22Rv1 (cell line): ENCODE data around the gene CDKAL1.
"Not testable (repeated sequence)": the region's sequence is repeated elsewhere in the genome, so short reads cannot be mapped to it uniquely, and the experiment has no call there.

Source experiments
- H3K27ac ChIP-seq: fragments of 450-650 bp; 2 replicates; pipeline ENCODE4 v1.5.1; 2017
- CTCF ChIP-seq: fragments of 450-650 bp; IDR thresholded peaks from 2 replicates; pipeline ENCODE4 v1.5.1; 2017; ENCODE audit warnings: mild to moderate bottlenecking
- ZFX ChIP-seq: fragments of 450-650 bp; IDR thresholded peaks from 2 replicates; pipeline ENCODE4 v1.6.1; 2017; ENCODE audit warnings: antibody characterized with exemption, borderline replicate concordance

CDKAL1 gene

DNA sequence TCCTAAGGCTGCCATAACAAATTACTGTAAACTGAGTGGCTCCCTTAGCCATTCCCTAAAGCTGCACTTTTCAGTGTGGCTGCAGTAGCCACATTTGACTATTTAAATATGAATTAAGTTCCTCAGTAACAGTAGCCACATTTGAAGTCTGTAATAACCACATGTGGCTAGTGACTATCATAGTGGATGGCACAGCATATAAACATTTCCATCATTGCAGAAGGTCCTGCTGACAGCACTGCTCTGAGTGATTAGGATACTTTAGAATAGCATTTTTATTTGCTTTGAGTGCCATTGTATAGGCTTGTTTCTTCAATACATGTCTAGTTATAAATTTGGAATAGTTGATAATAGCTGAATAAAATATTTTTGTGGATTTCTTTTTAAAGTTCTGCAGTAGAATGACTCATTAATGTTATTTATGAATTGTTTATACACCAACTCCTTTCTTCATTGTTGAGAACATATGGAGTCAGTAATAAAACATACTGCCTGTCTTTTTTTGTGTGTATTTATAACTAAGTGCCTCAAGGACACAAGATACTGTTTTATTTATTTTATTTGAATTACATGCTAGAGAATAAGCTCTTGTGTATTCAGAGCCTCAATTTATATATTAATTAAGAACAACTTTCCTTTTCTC is 217.2 kb downstream of the CDKAL1 start:
- TF ChIP-seq CTCF = no peak
- no peak for TF ChIP-seq ZFX
- no peak overlapping the region for H3K27ac ChIP-seq

DNA sequence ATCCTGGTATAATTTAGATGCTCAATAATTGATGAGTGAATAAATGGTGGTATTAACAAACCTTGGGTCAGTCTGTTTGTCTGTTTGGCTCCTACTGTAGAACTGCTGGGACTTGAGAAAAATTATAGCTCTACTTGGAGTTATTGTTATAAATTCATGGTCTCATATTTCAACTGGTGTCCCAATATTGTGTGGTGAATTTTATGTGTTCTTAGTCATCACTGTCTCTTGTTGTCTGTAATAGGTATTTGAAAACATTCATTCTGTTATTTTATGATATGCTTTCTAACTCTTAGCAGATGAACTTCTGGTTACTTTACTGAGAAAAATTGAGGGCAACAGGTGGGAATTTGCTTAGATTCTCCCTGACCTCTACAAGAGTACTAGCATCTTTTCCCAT is 221.4 kb downstream of the CDKAL1 start:
- TF ChIP-seq ZFX (no peak), CTCF (no peak)
- no peak overlapping the region for H3K27ac ChIP-seq

- not testable (repeated sequence) for H3K27ac ChIP-seq
These were observed 222.4 kb downstream of the CDKAL1 start for GRCh38 chr6:20756584-20757147.

- TF ChIP-seq CTCF (no peak), ZFX (no peak)
- H3K27ac ChIP-seq = no peak overlapping the region
These were observed 223.5 kb downstream of the CDKAL1 start for GRCh38 chr6:20757761-20758160.

GRCh38 chr6:20763296-20763695 is 229.0 kb downstream of the CDKAL1 start:
- no peak overlapping the region for H3K27ac ChIP-seq
- TF ChIP-seq CTCF (no peak), ZFX (no peak)

GRCh38 chr6:20769631-20770030 is 235.4 kb downstream of the CDKAL1 start:
- TF ChIP-seq CTCF = no peak
- no peak for TF ChIP-seq ZFX
- no peak overlapping the region for H3K27ac ChIP-seq

- H3K27ac ChIP-seq = no peak overlapping the region
- TF ChIP-seq CTCF (no peak), ZFX (no peak)
These were observed 236.5 kb downstream of the CDKAL1 start for GRCh38 chr6:20770773-20771172.

DNA sequence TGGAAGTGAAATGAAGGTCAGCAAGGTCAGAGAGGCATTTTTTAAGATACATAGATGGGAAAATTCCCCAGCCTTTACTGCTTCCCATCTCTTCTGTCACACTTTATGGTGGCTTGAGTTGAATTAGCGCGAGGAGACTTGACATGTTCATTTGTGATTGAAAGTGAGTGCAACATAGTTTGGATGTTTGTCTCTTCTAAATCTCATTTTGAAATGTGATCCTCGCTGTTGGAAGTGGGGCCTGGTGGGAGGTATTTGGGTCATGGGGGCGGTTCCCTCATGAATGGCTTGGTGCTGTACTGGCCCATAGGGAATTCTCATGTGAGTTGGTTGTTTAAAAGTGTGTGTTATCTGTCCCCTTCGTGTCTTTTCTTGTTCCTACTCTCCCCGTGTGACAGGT is 237.2 kb downstream of the CDKAL1 start:
- H3K27ac ChIP-seq = no peak overlapping the region
- TF ChIP-seq ZFX (no peak), CTCF (no peak)
